HAP-1 (cell line): Measurements from ENCODE around the gene P2RY12.

Source experiments
- DNase-seq, 2 experiments: peaks; one replicate each; pipeline ENCODE4 v3.0.0-alpha.2; 2016 to 2020; ENCODE audit warnings: low spot score in 2 of 2
- H3K27me3 ChIP-seq: fragments of 250-450 bp; sonication (Bioruptor Pico); 2 replicates; pipeline ENCODE4 v1.5.1; 2020; ENCODE audit warnings: low read depth, mild to moderate bottlenecking, moderate library complexity
- H3K36me3 ChIP-seq: fragments of 250-450 bp; sonication (Bioruptor Pico); replicated peaks from 2 replicates; pipeline ENCODE4 v1.5.1; 2020; ENCODE audit warnings: mild to moderate bottlenecking
- H3K4me1 ChIP-seq: fragments of 250-450 bp; sonication (Bioruptor Pico); 2 replicates; pipeline ENCODE4 v1.5.1; 2020; ENCODE audit warnings: mild to moderate bottlenecking
- H3K4me3 ChIP-seq: fragments of 250-450 bp; sonication (Bioruptor Pico); 2 replicates; pipeline ENCODE4 v1.5.1; 2020; ENCODE audit warnings: mild to moderate bottlenecking, moderate library complexity
- H3K9me3 ChIP-seq: fragments of 250-450 bp; sonication (Bioruptor Pico); 2 replicates; pipeline ENCODE4 v1.5.1; 2020; ENCODE audit warnings: mild to moderate bottlenecking, moderate library complexity
- in situ Hi-C: fragments of 300-500 bp; cut with MboI; formaldehyde crosslinking; loops from 3 replicates; pipeline ENCODE4 v1.14.3; 2020; ENCODE audit warnings: low sequenced_read_pairs, inconsistent platforms, mixed read lengths

The P2RY12 gene

GRCh38 chr3:151383111-151383510 lies 1.4 kb downstream of the P2RY12 start:
- peak; percentile 23 to 58 for DNase-seq
- Histone ChIP-seq H3K4me3 (no peak overlapping the region), H3K9me3 (no peaks in the 10 kb centered on the region), H3K36me3 (no peaks in the 10 kb centered on the region), H3K27me3 (peaks cover 3% of the 10 kb centered on the region; the same call in 1 of the 2 replicates), H3K4me1 (no peaks in the 10 kb centered on the region)
- in situ Hi-C loops = no loop called here

GRCh38 chr3:151382671-151383070 lies 1.9 kb downstream of the P2RY12 start:
- no peak for DNase-seq
- in situ Hi-C loops = no loop called here
- Histone ChIP-seq H3K4me3 (no peak overlapping the region), H3K4me1 (no peaks in the 10 kb centered on the region), H3K9me3 (no peaks in the 10 kb centered on the region), H3K36me3 (no peaks in the 10 kb centered on the region), H3K27me3 (peaks cover 3% of the 10 kb centered on the region; the same call in 1 of the 2 replicates)

GRCh38 chr3:151379083-151379734 lies 5.3 kb downstream of the P2RY12 start:
- Histone ChIP-seq H3K27me3 (no peaks in the 10 kb centered on the region), H3K4me1 (no peaks in the 10 kb centered on the region), H3K4me3 (no peak overlapping the region), H3K9me3 (no peaks in the 10 kb centered on the region), H3K36me3 (no peaks in the 10 kb centered on the region)
- in situ Hi-C loops = no loop called here
- DNase-seq = peak; percentile 17 to 68

GRCh38 chr3:151377768-151378385 lies 6.7 kb downstream of the P2RY12 start:
- in situ Hi-C loops = no loop called here
- H3K9me3 ChIP-seq = no peaks in the 10 kb centered on the region
- no peaks in the 10 kb centered on the region for H3K27me3 ChIP-seq
- DNase-seq = no peak
- H3K4me1 ChIP-seq = no peaks in the 10 kb centered on the region
- H3K4me3 ChIP-seq = no peak overlapping the region
- no peaks in the 10 kb centered on the region for H3K36me3 ChIP-seq

GRCh38 chr3:151372063-151372820 lies 12.3 kb downstream of the P2RY12 start:
- no peaks in the 10 kb centered on the region for H3K4me1 ChIP-seq
- H3K9me3 ChIP-seq = no peaks in the 10 kb centered on the region
- in situ Hi-C loops = no loop called here
- H3K36me3 ChIP-seq = no peaks in the 10 kb centered on the region
- H3K4me3 ChIP-seq = no peak overlapping the region
- H3K27me3 ChIP-seq = no peaks in the 10 kb centered on the region
- no peak for DNase-seq

GRCh38 chr3:151371526-151371925 lies 13.0 kb downstream of the P2RY12 start:
- Histone ChIP-seq H3K36me3 (no peaks in the 10 kb centered on the region), H3K9me3 (no peaks in the 10 kb centered on the region), H3K4me1 (no peaks in the 10 kb centered on the region), H3K27me3 (no peaks in the 10 kb centered on the region), H3K4me3 (no peak overlapping the region)
- no peak for DNase-seq
- in situ Hi-C loops = no loop called here

- in situ Hi-C loops = no loop called here
- Histone ChIP-seq H3K9me3 (no peaks in the 10 kb centered on the region), H3K27me3 (no peaks in the 10 kb centered on the region), H3K4me1 (no peaks in the 10 kb centered on the region), H3K36me3 (no peaks in the 10 kb centered on the region), H3K4me3 (no peak overlapping the region)
- DNase-seq = no peak
These were observed 17.1 kb downstream of the P2RY12 start for GRCh38 chr3:151367448-151367847.

GRCh38 chr3:151366993-151367392 lies 17.6 kb downstream of the P2RY12 start:
- DNase-seq = no peak
- Histone ChIP-seq H3K36me3 (no peaks in the 10 kb centered on the region), H3K4me1 (no peaks in the 10 kb centered on the region), H3K27me3 (no peaks in the 10 kb centered on the region), H3K9me3 (no peaks in the 10 kb centered on the region), H3K4me3 (no peak overlapping the region)
- in situ Hi-C loops = no loop called here

- Histone ChIP-seq H3K4me1 (no peaks in the 10 kb centered on the region), H3K4me3 (no peak overlapping the region), H3K27me3 (no peaks in the 10 kb centered on the region), H3K36me3 (no peaks in the 10 kb centered on the region), H3K9me3 (no peaks in the 10 kb centered on the region)
- no peak for DNase-seq
- in situ Hi-C loops = no loop called here
These were observed 21.8 kb downstream of the P2RY12 start for GRCh38 chr3:151362751-151363174.

GRCh38 chr3:151357463-151357850 lies 27.1 kb downstream of the P2RY12 start:
- DNase-seq = no peak
- Histone ChIP-seq H3K4me3 (no peak overlapping the region), H3K4me1 (no peaks in the 10 kb centered on the region), H3K9me3 (no peaks in the 10 kb centered on the region), H3K27me3 (no peaks in the 10 kb centered on the region), H3K36me3 (no peaks in the 10 kb centered on the region)
- in situ Hi-C loops = no loop called here

- H3K27me3 ChIP-seq = no peaks in the 10 kb centered on the region
- no peak overlapping the region for H3K4me3 ChIP-seq
- no peaks in the 10 kb centered on the region for H3K4me1 ChIP-seq
- no peak for DNase-seq
- H3K36me3 ChIP-seq = no peaks in the 10 kb centered on the region
- in situ Hi-C loops = no loop called here
- no peaks in the 10 kb centered on the region for H3K9me3 ChIP-seq
These were observed 27.6 kb downstream of the P2RY12 start for GRCh38 chr3:151356794-151357462.

- in situ Hi-C loops = no loop called here
- H3K27me3 ChIP-seq = no peaks in the 10 kb centered on the region
- H3K4me3 ChIP-seq = no peak overlapping the region
- no peaks in the 10 kb centered on the region for H3K4me1 ChIP-seq
- no peaks in the 10 kb centered on the region for H3K9me3 ChIP-seq
- DNase-seq = no peak
- no peaks in the 10 kb centered on the region for H3K36me3 ChIP-seq
These were observed 32.9 kb downstream of the P2RY12 start for GRCh38 chr3:151351648-151352047.

- Histone ChIP-seq H3K36me3 (no peaks in the 10 kb centered on the region), H3K4me1 (no peaks in the 10 kb centered on the region), H3K4me3 (no peak overlapping the region), H3K9me3 (no peaks in the 10 kb centered on the region), H3K27me3 (no peaks in the 10 kb centered on the region)
- in situ Hi-C loops = no loop called here
- DNase-seq = no peak
These were observed 33.3 kb downstream of the P2RY12 start for GRCh38 chr3:151351219-151351618.

- no peak overlapping the region for H3K4me3 ChIP-seq
- no peaks in the 10 kb centered on the region for H3K27me3 ChIP-seq
- in situ Hi-C loops = no loop called here
- H3K4me1 ChIP-seq = no peaks in the 10 kb centered on the region
- DNase-seq = no peak
- no peaks in the 10 kb centered on the region for H3K9me3 ChIP-seq
- H3K36me3 ChIP-seq = no peaks in the 10 kb centered on the region
These were observed 33.9 kb downstream of the P2RY12 start for GRCh38 chr3:151350656-151351055.
